Kidney glomerular epithelial cell (primary cell): ENCODE measurements around the gene HIVEP3.

Experiments used
- DNase-seq: peaks from one replicate; lab custom pipeline; 2025; lab: John Stamatoyannopoulos, UW

HIVEP3 gene

GRCh38 chr1:41631154-41631553, 287.6 kb downstream of the HIVEP3 start:
- DNase-seq: no peak

GRCh38 chr1:41629571-41629970, 289.2 kb downstream of the HIVEP3 start:
- DNase-seq: peak; percentile 84

- no peak for DNase-seq
Observed at GRCh38 chr1:41629141-41629540, 289.6 kb downstream of the HIVEP3 start.

GRCh38 chr1:41627491-41628280, 291.0 kb downstream of the HIVEP3 start:
- no peak for DNase-seq

- DNase-seq: peak; percentile 20
Observed at GRCh38 chr1:41626616-41627375, 291.9 kb downstream of the HIVEP3 start.

GRCh38 chr1:41626146-41626545, 292.6 kb downstream of the HIVEP3 start:
- DNase-seq: peak; percentile 25

- peak; percentile 38 for DNase-seq
Observed at GRCh38 chr1:41623736-41624135, 295.0 kb downstream of the HIVEP3 start.

GRCh38 chr1:41622859-41623732, 295.6 kb downstream of the HIVEP3 start:
- DNase-seq: no peak

- no peak for DNase-seq
Observed at GRCh38 chr1:41622402-41622801, 296.3 kb downstream of the HIVEP3 start.

GRCh38 chr1:41621791-41622190, 296.9 kb downstream of the HIVEP3 start:
- no peak for DNase-seq

GRCh38 chr1:41621256-41621655, 297.5 kb downstream of the HIVEP3 start:
- no peak for DNase-seq

- no peak for DNase-seq
Observed at GRCh38 chr1:41620365-41621169, 298.2 kb downstream of the HIVEP3 start.

GRCh38 chr1:41619511-41620364, 299.0 kb downstream of the HIVEP3 start:
- DNase-seq: no peak

GRCh38 chr1:41618871-41619270, 299.9 kb downstream of the HIVEP3 start:
- no peak for DNase-seq

GRCh38 chr1:41618066-41618825, 300.5 kb downstream of the HIVEP3 start:
- DNase-seq: no peak

- no peak for DNase-seq
Observed at GRCh38 chr1:41617336-41617735, 301.4 kb downstream of the HIVEP3 start.

- DNase-seq: no peak
Observed at GRCh38 chr1:41616563-41616962, 302.2 kb downstream of the HIVEP3 start.

GRCh38 chr1:41615981-41616380, 302.7 kb downstream of the HIVEP3 start:
- no peak for DNase-seq

GRCh38 chr1:41615316-41615715, 303.4 kb downstream of the HIVEP3 start:
- no peak for DNase-seq

GRCh38 chr1:41614818-41615217, 303.9 kb downstream of the HIVEP3 start:
- no peak for DNase-seq
